ENCODE data around the gene IFI27.

Gene IFI27

GRCh38 chr14:94103554-94104150, 6.9 kb upstream of the IFI27 start:
- DNase-seq: no peak

DNA sequence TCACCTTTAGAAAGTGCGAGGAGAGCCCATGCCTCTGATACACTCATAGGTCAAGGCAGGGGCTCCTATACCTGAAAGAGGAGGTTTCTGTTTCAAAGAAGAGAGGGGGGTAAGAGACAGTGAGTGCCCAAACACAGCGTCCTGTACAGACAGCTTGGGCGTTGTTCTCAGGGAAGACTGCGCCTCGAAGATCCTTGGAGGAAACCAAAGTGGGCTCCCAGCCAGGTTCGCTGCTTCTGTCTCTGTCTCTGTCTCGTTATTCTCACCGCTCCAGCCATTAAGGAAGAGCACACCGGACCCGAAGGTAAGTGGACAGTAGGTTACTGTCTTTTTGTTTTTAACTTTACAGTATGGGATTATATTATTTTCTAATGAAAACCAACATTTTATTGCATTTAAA, 5.8 kb upstream of the IFI27 start:
- DNase-seq: no peak

DNA sequence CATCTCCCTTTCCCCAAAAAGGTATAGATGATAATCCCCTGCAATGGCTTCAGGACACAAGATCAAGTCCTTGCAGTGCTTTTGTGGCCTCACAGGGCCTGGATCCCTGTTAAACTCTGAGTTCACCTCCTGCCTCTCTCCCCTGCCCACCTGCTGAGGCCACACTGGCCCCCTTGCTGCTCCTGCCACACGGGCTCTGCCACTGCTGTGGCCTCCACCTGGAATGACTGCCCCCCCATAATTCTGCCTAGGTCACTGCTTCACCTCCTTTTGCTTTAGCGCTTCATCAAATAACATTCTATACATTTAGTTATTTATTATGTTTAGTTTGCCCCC, 653 bp upstream of the IFI27 start:
- no peak for DNase-seq

DNA sequence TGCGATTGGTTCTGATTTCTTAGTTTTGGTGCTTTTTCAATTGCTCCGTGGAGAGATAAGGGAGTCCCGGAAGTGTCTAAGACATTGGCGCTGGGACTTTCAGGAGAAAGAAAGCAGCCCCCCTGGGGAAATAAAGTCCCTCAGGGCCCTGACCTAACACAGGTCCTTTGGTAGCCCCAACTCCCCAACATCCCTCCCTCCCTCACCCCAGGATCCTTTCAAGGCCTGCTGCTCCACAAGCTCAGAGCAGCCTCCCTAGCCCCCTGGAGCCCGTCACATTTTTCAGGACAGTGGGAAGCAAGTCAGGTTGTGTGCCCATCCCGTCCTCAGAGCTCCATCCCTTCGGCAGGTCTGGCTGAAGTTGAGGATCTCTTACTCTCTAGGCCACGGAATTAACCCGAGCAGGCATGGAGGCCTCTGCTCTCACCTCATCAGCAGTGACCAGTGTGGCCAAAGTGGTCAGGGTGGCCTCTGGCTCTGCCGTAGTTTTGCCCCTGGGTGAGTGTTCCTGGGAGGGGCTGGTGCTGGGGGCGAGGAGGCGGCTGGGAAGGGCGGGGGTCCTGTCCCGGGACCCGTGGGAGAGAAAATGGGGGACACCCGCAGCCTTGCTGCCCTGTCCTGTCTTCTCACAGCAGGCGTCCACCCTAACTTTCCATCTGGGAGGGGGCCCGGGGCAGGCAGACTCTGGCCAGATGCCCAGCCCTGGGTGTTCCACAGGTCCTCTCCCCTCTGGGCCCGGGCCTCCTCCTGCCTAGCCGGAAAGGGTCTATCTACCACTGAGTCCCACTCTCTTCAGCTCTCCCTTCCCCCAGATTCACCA, 950 bp downstream of the IFI27 start:
- DNase-seq: no peak

DNA sequence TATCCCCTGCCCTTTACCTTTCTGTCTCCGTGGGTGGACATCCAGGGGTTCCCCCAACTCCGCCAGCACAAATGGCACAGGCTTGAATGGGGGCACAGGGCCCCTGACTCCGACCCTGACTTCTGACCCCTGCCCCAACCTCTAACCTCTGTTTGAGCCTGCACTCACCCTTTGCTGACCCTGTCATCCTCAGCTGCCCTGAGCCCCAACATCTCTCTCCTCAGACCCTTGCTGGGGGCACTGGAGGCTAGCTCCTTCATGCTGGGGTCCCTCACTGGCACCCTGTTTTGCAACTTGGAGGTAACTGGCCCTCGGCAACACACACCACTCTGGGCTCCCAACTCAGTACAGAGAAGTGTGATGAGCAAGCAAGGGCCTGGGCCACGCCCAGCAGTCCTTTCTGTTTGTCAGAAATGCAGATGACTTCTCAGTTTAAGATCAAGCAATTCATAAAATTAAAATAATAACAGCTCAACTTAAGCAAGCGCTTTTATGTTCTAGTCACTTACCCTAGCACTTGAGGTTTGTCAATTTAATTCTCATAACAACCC, 2.1 kb downstream of the IFI27 start:
- no peak for DNase-seq

DNA sequence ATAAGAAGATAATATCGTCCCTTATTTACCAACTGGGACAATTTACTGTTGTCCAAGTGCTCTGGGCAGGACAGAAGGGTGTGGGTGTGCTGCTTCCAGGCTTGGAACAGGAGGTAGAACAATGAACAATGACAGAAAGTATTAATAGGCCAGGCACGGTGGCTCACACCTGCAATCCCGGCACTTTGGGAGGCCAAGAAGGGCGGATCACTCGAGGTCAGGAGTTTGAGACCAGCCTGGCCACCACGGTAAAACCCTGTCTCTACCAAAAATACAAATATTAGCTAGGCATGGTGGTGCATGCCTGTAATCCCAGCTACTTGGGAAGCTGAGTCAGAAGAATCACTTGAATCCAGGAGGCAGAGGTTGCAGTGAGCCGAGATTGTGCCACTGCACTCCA, 2.5 kb downstream of the IFI27 start:
- DNase-seq: no peak

GRCh38 chr14:94113490-94113889, 3.0 kb downstream of the IFI27 start:
- no peak for DNase-seq

DNA sequence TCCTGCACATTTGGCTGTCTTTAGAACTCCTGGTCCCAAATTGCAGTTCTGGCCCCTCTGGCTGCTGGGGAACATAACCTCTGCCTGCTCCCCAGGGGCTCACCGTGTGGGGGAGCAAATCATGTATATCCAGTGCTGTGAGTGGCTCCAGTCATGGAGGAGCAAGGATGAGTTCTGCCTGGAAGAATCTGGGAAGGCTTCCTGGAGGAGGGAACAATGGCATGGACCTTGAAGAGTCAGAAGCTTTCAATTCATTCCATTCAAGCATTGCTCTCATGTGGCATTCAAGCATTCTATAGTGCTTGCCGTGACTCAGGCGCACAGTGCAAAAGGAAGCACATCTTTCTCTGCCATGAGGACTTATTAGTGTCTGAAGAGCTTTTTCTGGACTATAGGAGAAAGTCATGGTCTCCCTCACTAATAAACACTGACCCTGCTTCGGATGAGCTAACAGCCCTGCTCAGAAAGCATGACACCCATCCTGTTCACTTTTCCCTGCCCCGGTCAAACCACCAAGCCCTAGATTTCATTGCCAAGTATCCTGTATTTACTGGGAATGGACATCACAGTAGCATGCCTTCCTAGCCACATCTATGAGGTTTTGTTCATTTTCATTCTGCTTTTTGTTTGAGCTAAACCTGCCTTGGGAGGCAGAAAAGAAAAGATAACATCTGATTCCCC, 3.5 kb downstream of the IFI27 start:
- no peak for DNase-seq

DNA sequence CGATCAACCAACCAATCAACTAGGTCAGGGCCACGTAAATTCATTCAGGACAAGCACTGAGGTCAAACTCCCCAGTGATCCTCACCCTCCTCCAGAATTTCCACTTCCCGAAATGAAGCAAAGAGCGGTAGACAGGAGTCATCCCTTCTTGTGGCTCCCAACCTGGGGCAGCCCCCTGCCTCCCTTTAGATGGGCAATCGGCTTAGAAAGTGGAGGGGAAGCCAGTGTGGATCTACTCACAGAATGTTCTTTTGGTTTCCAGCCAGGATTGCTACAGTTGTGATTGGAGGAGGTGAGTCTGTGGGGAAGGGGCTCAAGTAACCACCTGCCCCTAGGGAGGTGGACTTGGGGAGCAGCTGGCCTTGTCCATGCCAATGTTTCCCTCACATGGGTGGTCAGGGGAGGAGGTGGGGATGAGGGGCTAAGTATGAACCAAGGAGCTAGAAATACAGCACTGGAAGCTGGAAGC, 4.1 kb downstream of the IFI27 start:
- DNase-seq: no peak

GRCh38 chr14:94115058-94115591, 4.6 kb downstream of the IFI27 start:
- DNase-seq: no peak

DNA sequence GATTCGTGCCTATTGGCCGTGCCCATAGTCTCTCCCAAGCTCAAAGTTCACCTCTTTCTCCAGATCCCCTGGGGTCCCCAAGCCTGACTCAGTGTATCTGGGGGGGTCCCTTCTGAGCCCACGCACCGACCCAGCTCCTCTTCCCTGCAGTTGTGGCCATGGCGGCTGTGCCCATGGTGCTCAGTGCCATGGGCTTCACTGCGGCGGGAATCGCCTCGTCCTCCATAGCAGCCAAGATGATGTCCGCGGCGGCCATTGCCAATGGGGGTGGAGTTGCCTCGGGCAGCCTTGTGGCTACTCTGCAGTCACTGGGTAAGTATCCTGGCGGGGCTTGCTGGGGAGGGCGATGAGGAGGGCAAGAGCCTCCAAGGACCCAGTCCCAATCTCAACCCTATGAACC, 5.1 kb downstream of the IFI27 start:
- DNase-seq: no peak

DNA sequence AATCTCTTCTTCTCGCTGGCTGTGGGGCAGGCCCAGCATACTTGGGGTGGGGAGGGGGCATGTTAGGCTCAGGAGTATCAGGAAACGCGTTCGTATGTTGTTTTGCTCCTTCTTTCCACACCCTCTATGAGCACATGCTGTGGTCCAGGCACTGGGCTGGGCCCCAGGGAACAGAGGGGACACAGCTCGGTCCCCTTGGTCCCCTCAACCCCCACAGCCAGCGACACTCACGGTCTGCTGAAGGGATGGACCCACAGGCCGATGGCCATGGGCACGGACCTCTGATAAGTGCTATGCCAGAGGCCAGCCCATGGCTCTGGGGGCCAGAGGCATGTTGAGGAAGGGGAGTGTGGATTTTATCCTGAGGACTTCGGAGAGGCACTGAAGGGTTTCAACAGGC, 6.2 kb downstream of the IFI27 start:
- DNase-seq: no peak

DNA sequence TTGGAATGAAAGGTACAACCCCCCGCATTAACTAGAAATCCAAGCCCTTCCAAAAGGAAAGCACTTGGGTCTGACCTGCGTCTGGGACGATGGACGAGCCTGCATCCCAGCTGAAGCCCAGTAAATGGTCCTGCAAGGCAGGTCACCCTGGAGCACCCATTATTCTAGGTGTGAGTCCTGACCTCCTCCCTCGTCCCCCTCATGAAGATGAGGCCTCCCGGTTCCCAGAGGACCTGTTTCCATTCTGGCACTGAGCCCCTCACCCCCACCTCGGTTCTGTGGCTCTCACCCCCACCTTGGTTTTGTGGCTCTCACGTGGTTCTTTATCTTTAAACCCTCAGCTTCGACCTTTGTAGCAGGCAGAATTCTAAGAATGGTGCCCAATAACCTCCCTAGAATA, 7.3 kb downstream of the IFI27 start:
- DNase-seq: no peak

DNA sequence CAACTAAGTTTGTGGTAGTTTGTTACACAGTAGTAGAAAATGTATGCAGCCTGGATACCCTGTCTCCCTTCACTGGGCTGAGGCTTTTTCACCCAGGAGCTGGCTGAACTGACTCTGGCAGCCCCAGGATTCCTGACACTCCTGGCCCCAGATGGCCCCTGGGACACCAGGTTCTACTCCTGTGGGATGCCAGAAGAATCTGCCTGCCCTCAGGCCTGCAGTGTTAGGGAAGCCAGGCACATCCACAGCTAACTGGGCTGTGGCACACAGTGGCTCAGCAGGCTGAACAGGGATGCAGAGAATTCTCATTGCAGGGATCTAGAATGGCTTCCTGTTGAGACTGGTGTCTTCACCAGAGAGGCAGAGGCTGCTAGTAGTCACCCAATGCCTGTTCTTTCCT, 8.5 kb downstream of the IFI27 start:
- no peak for DNase-seq

GRCh38 chr14:94120667-94121340, 10.3 kb downstream of the IFI27 start:
- DNase-seq: no peak

- no peak for DNase-seq
Observed at GRCh38 chr14:94121485-94121884, 10.9 kb downstream of the IFI27 start.

GRCh38 chr14:94122438-94122837, 11.9 kb downstream of the IFI27 start:
- DNase-seq: no peak

DNA sequence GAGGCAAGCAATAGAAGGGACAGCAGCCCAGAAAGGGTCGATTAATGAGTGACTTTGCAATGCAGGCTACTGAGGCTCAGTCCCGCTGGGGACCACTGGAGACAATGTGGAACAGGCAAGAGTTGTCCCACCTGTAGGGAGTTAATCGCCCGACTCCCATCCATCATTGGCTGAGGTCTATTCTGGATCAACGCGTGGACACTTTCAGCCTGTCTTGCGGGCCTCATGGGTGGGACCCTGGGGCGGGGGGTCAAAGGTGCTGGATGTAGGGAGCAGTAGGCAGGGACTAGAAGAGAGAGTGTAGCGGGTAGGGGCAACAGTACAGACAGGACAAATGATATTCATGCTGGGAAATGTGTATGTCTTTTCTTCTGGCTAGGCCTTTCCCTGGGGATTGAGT, 12.8 kb downstream of the IFI27 start:
- no peak for DNase-seq

- no peak for DNase-seq
Observed at GRCh38 chr14:94123868-94124267, 13.3 kb downstream of the IFI27 start.

GRCh38 chr14:94124582-94125377, 14.2 kb downstream of the IFI27 start:
- DNase-seq: no peak

DNA sequence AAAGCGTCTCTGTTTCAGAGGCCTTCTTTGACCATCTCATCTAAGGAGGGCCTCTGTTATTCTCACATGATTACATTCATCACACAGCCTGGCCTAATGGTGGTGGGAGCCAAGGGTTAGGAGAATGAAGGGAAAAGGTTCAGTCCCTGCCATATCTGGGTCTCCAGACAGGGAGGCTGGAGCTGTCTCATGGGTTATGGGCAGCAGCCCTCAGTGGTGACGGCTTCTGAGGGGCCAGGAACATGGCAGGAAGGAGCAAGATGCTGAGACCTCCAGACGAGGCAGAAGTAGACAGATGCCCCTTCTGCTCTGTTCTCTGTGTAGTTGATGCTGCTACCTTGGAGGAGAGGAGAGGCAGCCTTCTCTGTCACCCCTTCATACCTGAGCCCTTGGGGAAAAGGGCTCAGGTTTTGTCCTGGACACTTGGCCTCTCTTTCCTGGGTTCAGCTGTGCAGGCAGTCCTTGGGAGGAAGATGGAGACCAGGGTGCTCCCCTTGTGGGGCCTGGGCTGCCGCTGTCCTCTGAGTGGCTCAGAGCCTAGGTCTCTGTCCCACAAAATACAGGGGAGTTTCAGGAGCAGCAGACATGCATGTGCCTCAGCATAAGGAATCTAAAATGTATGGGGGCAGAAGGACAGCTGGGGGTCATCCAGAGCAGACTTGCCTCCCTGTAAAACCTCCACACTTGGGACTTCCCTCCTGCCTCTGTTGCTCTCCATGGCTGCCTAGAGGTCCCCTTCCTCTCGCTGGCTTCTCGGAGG, 15.3 kb downstream of the IFI27 start:
- no peak for DNase-seq

GRCh38 chr14:94126419-94126677, 15.8 kb downstream of the IFI27 start:
- DNase-seq: no peak
